ENCODE results near the gene EXOSC5. TPM values are rescaled to one million over a fixed set of nuclear protein-coding genes. Genes with fewer than 3 reads are reported as not detected.

The EXOSC5 gene
- total and polyA plus RNA-seq, 2 of the 13 experiments (the other 11 are each of a cell fraction or from before 2014, with no cell fraction given), result 24.1 to 26.5 TPM

- TF ChIP-seq ZNF12 (CRISPR knock-in tag; IDR thresholded peaks at IDR 0.05) (no peak), YEATS2 (CRISPR knock-in tag; IDR thresholded peaks at IDR 0.05; ENCODE audit: borderline replicate concordance) (peak; percentile 25; the same call in 1 of the 2 replicates), STAG1 (CRISPR knock-in tag; IDR thresholded peaks at IDR 0.05) (no peak), DMTF1 (CRISPR knock-in tag; IDR thresholded peaks at IDR 0.05) (no peak), MAX (IDR thresholded peaks at IDR 0.05) (peak; percentile 45; the same call in 1 of the 2 replicates), SMARCC2 (IDR thresholded peaks at IDR 0.05) (no peak), ATF2 (CRISPR knock-in tag; IDR thresholded peaks at IDR 0.05) (0 out of 2 replicates have a peak, but pooled peaks have one; percentile 6), RFX3 (CRISPR knock-in tag; IDR thresholded peaks at IDR 0.05) (peak; percentile 89), RARA (CRISPR knock-in tag; IDR thresholded peaks at IDR 0.05) (0 out of 2 replicates have a peak, but pooled peaks have one; percentile 5), ZBTB3 (CRISPR knock-in tag; IDR thresholded peaks at IDR 0.05; ENCODE audit: borderline replicate concordance, low read depth) (no peak), ZNF530 (CRISPR knock-in tag; IDR thresholded peaks at IDR 0.05; ENCODE audit: low read depth) (no peak), ZFP62 (CRISPR knock-in tag; IDR thresholded peaks at IDR 0.05) (no peak), ZNF337 (CRISPR knock-in tag; IDR thresholded peaks at IDR 0.05; ENCODE audit: borderline replicate concordance, low read depth) (0 out of 2 replicates have a peak, but pooled peaks have one; percentile 51), KMT2B (CRISPR knock-in tag; IDR thresholded peaks at IDR 0.05) (peak; percentile 64), MBD4 (IDR thresholded peaks at IDR 0.05; ENCODE audit: borderline replicate concordance, low read length) (no peak), ZNF770 (CRISPR knock-in tag; IDR thresholded peaks at IDR 0.05) (no peak), HMGA1 (CRISPR knock-in tag; conservative IDR thresholded peaks at IDR 0.05) (no peak), BRD4 (CRISPR knock-in tag; IDR thresholded peaks at IDR 0.05) (no peak), SMAD3 (CRISPR knock-in tag; IDR thresholded peaks at IDR 0.05) (0 out of 2 replicates have a peak, but pooled peaks have one; percentile 30), ZNF350 (CRISPR knock-in tag; IDR thresholded peaks at IDR 0.05; ENCODE audit: borderline replicate concordance, low read depth) (peak; percentile 66; the same call in 1 of the 2 replicates), ZNF772 (CRISPR knock-in tag; IDR thresholded peaks at IDR 0.05) (0 out of 2 replicates have a peak, but pooled peaks have one; percentile 12), RXRB (CRISPR knock-in tag; IDR thresholded peaks at IDR 0.05; ENCODE audit: borderline replicate concordance) (no peak), HNRNPLL (IDR thresholded peaks at IDR 0.05; ENCODE audit: low read depth, low read length, poor library complexity, severe bottlenecking) (peak; percentile 85), ATF3 (CRISPR knock-in tag; IDR thresholded peaks at IDR 0.05) (no peak), PAF1 (CRISPR knock-in tag; IDR thresholded peaks at IDR 0.05) (no peak)
Observed at GRCh38 chr19:41363753-41364523, 33.2 kb downstream of the EXOSC5 start, which contains the start of gene B9D2 (continued).
